ENCODE results near the gene TBPL1. TPM values are rescaled to one million over a fixed set of nuclear protein-coding genes. Genes with fewer than 3 reads are reported as not detected.
"Not testable (repeated sequence)": the region's sequence is repeated elsewhere in the genome, so short reads cannot be mapped to it uniquely, and the experiment has no call there.

The TBPL1 gene
- total RNA-seq, 6 donors from 2014 or later, result 2.6 to 18.0 (median 9.5) TPM

DNA sequence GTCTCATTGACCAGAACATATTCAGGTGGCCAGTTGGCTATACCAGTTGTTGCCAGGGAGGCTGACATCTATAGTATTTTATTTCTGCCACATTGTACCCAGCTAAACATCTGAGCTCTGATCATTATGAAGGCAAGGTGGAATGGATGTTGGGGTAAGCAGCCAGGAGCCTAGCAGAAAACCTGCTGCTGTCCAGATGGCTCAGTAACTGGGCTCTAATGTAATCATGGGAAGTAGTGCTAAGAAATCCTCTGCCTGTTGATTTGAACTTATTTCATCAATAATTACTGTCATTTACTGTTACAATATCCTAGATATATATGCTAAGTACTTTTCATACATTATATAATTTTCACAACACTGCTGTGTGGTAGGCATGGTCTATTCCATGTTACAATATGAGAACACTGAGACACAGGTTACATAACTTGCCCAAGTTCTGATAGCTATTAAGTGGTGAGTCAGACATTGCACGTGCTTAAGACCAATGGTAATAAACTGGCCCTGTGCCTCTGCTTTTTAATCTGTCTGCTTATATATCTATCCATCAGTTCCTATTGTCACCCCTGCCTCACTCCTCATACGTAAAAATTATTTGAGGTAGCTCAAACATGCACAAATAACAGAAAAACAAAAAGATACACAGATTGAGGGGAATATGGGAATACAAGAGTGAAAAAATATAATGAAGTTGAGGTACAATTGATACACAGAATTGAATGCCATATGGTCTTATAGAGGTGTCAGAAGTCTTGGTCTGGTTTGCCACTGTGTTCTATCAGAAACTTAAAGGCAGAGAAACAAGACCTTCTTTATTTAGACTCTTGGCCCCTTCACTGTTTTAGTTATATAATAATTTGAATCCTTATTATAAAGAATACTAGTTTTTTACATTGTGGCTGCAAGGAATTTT, 25.2 kb downstream of the TBPL1 start:
- WGBS, 2 donors, result 45 to 55% methylated on average over 2 of the region's 2 CpGs
- TF ChIP-seq EP300 (IDR thresholded peaks at IDR 0.05) (peak in 1 of 4 donors; percentile 67), POLR2AphosphoS5 (IDR thresholded peaks at IDR 0.05) (no peak)
- H3K27ac ChIP-seq, result peak overlapping the region in 2 of 4 donors; percentile 9 to 30
- ATAC-seq (ENCODE audit: low FRiP score in 2 of 2), result peak; percentile 70 to 71
- H3K4me1 ChIP-seq, result peaks cover 19 to 24% (median 23%) of the 10 kb centered on the region in 4 donors
- H3K9me3 ChIP-seq, result no peaks in the 10 kb centered on the region
- H3K27me3 ChIP-seq, result no peaks in the 10 kb centered on the region
- H3K4me3 ChIP-seq, result no peak overlapping the region
- peak in 1 of 2 donors; percentile 29 for DNase-seq
- peaks cover 0 to 18% (median 0%) of the 10 kb centered on the region in 4 donors for H3K36me3 ChIP-seq

DNA sequence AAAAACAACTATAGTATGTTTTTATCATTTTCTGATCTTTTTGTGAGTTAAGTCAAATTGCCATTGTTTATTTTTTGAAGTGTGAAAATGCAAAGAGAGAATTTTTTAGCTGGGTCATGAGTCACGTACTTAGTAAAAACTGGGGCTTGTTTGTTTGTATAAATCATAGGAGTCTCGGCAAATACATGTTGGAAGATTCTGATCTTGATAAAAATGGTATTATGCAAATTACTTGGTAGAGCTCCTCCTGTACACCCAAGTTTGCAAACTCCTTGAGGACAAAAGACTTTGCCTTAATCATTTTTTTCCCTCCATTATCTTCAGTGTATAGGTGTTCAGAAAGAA, 25.8 kb downstream of the TBPL1 start:
- Histone ChIP-seq H3K9me3 (no peaks in the 10 kb centered on the region), H3K4me3 (no peak overlapping the region), H3K27me3 (no peaks in the 10 kb centered on the region), H3K4me1 (peaks cover 19 to 26% (median 24%) of the 10 kb centered on the region in 4 donors), H3K36me3 (peaks cover 0 to 21% (median 0%) of the 10 kb centered on the region in 4 donors), H3K27ac (no peak overlapping the region)
- no peak for ATAC-seq (ENCODE audit: low FRiP score in 2 of 2)
- 29 to 40% methylated on average over 2 of the region's 2 CpGs for WGBS, 2 donors
- no peak for TF ChIP-seq CTCF (IDR thresholded peaks at IDR 0.05)
- no peak for TF ChIP-seq EP300 (IDR thresholded peaks at IDR 0.05)
- DNase-seq, result no peak

GRCh38 chr6:133979269-133979963, 26.4 kb downstream of the TBPL1 start:
- H3K9me3 ChIP-seq; DNase-seq; ATAC-seq (ENCODE audit: low FRiP score in 2 of 2); H3K27ac ChIP-seq; H3K27me3 ChIP-seq; H3K4me3 ChIP-seq: not testable (repeated sequence)
- Histone ChIP-seq H3K4me1 (peaks cover 22 to 26% (median 24%) of the 10 kb centered on the region in 4 donors), H3K36me3 (peaks cover 0 to 26% (median under 1%) of the 10 kb centered on the region in 4 donors)
- WGBS, 2 donors, result 82 to 90% methylated on average over 7 of the region's 7 CpGs

- Histone ChIP-seq H3K9me3 (no peaks in the 10 kb centered on the region), H3K4me1 (peaks cover 22 to 26% (median 24%) of the 10 kb centered on the region in 4 donors), H3K27ac (no peak overlapping the region), H3K27me3 (no peaks in the 10 kb centered on the region), H3K36me3 (peaks cover 0 to 31% (median 2%) of the 10 kb centered on the region in 4 donors), H3K4me3 (no peak overlapping the region)
- no peak for TF ChIP-seq POLR2AphosphoS5 (IDR thresholded peaks at IDR 0.05)
- TF ChIP-seq POLR2A (IDR thresholded peaks at IDR 0.05), result no peak
- no peak for TF ChIP-seq CTCF (IDR thresholded peaks at IDR 0.05)
- no peak for TF ChIP-seq EP300 (IDR thresholded peaks at IDR 0.05)
- WGBS, 2 donors, result 97 to 98% methylated on average over 3 of the region's 3 CpGs
- ATAC-seq (ENCODE audit: low FRiP score in 2 of 2) (no peak), DNase-seq (no peak)
These were observed 27.1 kb downstream of the TBPL1 start for GRCh38 chr6:133980168-133980567.

DNA sequence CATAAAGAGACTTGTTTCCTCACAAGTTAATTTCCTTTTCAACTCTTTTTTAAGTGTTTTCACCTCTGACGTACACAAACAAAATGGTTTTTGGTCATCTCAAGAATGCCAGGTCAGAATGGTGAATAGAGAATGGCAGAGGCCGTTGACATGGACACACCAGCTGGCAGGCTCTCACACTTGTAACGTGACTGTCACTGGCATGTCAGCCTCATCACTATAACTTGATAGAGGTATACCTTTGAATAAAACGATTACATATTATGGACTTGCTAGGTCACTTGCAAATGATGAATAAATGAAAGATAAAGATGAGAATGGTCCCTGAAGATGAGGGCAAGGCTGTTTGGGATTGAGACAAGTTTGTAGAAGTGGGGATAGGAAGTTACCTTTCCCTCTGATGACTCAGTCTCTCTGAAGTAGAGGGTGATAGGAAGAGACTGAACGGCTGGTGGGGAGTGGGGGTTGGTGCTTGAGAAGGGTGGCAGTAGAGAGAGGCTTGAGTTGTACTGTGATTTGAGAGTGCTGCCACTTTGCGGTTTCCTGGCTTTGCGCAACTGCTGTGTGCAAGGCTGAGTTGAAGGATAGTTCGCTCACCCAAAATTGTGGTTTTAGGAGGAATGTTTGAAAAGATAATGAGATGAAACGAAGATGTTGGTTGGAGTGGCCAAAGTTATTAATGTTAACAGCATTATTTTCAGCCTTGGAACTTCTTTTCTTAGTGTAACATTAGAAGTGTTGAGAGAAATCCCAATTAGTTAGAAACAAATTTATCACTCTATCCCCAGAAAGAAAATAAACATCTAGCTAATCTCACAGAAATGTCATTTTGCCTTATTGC, 30.3 kb downstream of the TBPL1 start:
- Histone ChIP-seq H3K27me3 (no peaks in the 10 kb centered on the region), H3K9me3 (no peaks in the 10 kb centered on the region), H3K4me1 (peaks cover 15 to 21% (median 19%) of the 10 kb centered on the region in 4 donors), H3K27ac (peak overlapping the region in 1 of 4 donors; percentile 18), H3K4me3 (no peak overlapping the region), H3K36me3 (peaks cover 0 to 50% (median 4%) of the 10 kb centered on the region in 4 donors)
- TF ChIP-seq POLR2A (IDR thresholded peaks at IDR 0.05) (no peak), EP300 (IDR thresholded peaks at IDR 0.05) (peak in 1 of 4 donors; percentile 15), POLR2AphosphoS5 (IDR thresholded peaks at IDR 0.05) (peak; percentile 9 to 39), CTCF (IDR thresholded peaks at IDR 0.05) (no peak)
- DNase-seq (peak in 1 of 2 donors; percentile 86), ATAC-seq (ENCODE audit: low FRiP score in 2 of 2) (peak; percentile 75 to 84)
- WGBS, 2 donors, result 49 to 60% methylated on average over 9 of the region's 9 CpGs
